Fibroblast of the conjunctiva (primary cell): Measurements from ENCODE around the gene MYLK3.
"Not testable (repeated sequence)": the region's sequence is repeated elsewhere in the genome, so short reads cannot be mapped to it uniquely, and the experiment has no call there.

ENCODE experiments used
- DNase-seq: peaks from one replicate; pipeline ENCODE4 v3.0.0-alpha.2; 2010; ENCODE audit warnings: low read depth

The MYLK3 gene

DNA sequence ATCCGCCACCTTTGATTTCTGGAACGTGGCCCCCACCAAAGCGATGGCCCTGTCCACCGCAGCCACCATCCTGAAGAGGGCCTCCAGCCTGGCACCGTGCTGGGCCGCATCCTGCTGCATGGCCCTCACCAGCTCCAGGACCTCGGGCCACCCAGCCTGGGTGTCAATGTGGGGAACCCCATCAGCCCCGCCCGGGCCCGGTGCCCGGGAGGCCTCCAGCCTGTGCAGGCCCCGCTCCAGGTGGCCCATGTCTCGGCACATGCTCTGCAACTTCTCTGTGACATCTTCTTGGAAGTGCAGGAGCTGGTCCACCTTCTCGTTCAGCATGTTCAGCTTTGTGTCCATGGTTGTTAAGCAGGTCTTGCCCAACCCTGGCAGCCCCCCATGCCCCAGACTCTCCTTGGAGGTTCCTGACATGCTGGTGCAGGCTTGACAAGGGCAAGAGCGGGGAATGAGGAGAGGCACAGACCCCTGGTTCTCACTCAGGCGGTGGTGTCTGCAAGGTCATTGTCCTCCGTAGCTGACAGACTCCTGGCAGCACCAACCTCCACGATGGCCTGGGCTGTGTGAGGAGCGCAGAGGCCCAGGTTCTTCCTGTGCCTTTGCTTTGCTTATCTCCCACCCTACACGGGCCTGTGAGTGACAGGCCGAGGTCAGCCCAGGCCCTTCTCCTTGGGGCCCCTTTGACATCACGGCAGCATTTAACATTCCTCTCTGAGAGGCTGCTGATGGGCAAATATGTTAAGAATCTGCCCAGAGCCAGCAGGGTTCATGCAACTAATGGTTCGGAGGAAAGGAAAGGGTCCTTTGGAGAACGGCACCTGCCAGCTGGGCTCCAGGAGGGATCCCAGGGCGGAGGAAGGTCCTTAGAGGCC is at the start of gene MYLK3:
Gene MYLK3 (minus strand): TSS at position 568 of the 875 bp plus-strand sequence. CDS start 151 bp downstream, at position 417.
- no peak for DNase-seq

DNA sequence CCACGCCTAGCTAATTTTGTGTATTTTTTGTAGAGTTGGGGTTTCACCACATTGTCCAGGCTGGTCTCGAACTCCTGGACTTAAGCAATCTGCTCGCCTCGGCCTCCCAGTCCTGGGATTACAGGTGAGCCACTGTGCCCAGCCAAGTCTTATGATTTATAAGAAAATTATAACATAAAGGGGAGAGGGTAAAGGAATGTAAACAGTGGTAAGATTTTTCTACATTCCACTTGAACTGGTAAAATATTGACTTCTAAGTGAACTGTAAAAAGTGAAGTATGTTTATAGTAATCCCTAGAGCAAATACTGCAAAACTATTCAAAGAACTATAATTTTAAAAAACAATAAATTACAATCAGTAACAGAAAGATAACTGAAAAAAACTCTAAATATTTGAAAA is 49.4 kb upstream of the MYLK3 start:
- DNase-seq: no peak

DNA sequence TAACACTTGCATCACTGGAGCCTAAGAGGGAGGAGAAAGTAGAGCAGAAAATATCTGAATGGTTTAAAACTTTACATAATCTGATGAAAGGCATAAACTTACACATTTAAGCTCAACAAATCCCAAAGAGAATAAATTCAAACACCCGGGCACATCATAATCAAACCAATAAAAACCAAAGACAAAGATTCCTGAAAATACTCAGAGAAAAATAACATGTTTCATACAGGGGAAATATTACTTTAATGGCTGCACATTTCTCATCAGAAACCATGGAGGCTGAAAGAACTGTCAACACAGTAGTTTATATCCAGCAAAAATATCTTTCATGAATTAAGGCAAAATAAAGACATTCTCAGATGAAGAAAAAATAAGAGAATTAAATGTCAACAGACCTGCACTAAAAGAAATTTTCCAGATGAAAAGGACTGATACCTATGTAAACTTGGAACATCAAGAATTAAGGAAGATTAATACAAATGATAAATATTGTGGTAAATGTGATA is 48.7 kb upstream of the MYLK3 start:
- no peak for DNase-seq

DNA sequence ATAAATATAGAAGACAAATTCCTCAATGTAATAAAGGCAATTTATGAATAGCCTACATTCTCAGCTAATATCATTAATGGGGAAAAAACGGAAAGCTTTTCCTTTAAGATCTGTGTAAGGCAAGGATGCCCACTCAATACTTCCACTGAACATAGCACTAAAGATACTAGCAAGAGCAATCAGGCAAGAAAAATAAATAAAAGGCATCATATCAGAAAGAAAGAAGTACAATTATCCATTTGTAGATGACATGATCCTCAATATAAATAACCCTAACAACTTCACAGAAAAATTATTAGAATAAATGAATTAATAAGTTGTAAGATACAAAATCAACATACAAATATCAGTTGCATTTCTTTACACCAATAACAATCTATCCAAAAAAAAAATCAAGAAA is 45.7 kb upstream of the MYLK3 start:
- no peak for DNase-seq

DNA sequence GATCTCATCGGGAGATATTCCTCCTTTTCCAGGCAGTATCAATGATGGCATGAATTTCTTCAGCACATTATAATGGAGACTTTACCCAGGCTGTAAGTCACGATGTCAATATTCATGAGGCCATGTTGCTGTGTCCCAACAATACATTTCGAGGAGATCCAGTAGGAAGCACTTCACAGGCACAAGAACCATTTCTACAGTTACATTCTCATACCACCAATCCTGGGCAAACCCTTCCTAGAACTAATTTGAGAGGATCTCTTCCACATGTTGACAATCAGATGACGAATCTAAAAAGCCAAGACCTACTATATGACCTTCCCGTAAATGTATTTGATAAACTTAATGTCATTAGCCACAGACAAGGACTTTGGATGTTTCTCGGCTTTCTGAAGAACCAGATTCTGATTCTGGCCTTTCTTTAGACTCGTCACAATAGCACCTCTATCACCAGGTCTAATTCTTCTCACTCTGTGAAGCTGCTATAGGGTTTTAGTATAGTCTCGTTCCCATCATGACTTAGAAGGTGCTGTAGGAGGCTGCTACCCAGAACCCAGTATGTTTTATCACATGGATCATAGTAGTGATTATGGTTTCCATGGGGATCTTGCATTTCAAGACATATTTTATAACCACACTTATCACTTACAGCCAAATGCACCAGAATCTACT is 42.6 kb upstream of the MYLK3 start:
- DNase-seq: no peak

DNA sequence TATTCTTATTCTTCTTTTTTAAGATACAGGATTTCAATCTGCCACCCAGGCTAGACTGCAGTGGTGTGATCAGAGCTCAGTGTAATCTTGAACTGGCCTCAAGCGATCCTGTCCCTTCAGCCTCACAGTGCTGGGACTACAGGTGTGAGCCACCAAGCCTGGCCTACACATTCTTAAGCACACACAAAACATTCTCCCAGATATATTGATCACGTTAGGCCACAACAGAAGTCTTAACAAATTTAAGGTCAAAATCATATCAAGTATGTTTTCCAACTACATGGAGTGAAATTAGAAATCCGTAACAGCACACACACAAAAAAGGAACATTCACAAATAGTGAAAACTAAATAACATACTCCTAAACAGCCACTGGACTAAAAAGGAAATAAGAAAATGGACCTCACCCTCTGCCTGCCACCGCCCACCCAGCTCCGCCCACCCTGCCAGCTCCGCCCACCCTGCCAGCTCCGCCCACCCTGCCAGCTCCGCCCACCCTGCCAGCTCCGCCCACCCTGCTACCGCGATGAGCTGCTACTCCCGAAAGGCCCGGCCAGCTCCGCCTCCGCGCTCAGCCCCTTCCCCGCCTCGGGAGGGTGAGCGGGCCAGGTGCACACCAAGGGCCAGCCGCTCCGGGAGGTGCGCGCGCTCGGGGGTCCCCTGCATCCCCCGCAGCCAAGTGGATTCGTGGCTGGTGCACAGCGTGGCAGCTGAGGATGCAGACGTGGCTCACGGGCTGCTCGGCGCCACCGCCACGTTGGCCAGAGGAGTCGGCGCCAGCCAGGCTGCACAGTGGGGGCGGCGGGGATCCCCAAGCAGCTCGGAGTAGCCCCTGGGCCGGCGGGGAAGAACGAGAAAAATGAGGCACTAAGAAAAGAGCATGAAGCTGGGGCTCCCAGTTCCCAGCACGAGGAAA is 41.6 kb upstream of the MYLK3 start:
- DNase-seq: peak; percentile 26

DNA sequence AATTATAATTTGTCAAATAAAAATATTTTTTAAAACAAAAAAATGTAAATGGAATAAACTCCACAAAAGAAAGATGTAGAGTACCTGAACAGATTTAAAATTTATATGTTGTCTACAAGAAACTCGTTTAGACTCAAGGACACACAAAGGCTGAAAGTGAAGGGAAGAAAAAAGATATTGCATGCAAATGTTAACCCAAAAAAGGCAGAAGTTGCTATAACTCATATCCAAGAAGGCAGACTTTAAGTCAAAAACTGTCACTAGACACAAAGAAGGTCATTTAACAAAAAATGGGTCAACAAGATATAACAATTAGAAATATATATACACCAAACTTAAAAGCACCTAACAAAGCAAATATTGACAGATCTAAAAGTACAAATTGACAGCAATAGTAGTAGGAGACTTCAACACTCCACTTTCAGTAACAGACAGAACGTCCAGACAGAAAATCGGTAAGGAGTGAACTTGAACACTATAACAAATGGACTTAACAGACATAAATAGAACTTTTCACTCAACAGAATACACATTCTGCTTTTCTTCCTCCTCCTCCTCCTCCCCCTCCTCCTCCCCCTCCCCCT is 40.8 kb upstream of the MYLK3 start:
- DNase-seq: no peak

DNA sequence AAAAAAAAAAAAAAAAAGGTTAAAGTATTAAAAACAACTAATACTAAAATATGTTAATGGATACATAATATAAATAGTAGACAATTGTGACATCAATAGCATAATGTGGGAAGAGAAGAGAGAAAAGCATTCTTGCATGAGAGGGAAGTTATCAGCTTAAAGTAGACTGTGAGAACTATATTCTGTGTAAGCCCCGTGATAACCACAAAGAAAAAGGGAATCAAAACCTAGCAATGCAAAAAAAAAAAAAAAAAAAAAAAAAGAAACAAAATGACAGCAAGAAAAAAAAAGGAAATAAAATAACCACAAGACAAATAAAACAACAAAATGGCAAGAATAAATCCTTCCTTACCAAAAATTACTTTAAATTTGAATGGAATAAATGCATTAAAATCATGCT is 39.8 kb upstream of the MYLK3 start:
- no peak for DNase-seq

DNA sequence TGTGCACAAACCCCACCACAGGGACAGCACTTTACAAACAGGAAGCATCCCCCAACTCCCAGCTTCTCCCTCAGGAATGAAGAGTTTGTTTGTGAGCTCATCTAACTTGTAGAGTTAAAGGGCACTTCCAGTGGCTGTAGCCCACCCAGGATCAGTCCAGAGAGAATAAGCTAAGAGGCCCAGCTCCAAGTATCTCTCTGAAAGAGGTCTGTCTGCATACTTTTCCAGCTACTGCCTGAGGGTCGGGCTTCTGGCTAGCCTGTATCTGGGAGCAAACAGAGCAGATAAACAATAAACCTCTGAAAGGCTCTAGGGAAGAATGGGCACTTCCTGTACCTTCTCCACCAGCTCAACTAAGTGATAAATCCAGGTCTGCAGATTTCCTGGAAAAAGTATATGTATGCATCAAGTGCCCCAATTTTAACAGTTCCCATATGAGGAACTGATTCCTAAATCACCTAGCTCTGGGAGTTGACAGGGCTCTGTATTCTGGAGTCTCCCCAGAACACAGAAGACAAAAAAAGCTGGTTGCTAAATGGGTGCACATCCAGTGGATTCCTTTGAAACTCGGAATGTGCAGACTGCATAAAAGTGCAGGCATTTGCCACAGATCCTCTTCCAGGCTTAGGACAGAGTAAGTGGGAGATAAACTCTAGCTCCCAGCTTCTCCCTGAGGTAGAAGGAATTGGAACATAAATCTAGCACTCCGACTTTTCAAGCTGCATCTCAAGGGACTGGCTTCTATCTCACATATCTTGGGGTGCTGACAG is 37.1 kb upstream of the MYLK3 start:
- no peak for DNase-seq

DNA sequence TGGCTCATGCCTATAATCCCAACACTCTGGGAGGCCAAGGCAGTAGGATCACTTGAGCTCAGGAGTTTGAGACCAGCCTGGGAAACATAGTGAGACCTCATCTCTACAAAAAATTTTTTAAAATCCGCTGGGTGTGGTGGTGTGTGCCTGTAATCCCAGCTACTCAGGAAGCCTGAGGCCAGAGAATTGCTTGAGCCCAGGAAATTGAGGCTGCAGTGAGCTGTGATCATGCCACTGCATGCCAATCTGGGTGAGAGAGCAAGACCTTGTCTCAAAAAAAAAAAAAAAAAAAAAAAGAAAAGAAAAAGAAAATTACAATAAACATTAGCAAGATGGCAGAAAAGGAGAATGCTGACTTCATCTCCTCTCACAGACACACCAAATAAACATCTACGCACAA is 36.4 kb upstream of the MYLK3 start:
- not testable (repeated sequence) for DNase-seq

DNA sequence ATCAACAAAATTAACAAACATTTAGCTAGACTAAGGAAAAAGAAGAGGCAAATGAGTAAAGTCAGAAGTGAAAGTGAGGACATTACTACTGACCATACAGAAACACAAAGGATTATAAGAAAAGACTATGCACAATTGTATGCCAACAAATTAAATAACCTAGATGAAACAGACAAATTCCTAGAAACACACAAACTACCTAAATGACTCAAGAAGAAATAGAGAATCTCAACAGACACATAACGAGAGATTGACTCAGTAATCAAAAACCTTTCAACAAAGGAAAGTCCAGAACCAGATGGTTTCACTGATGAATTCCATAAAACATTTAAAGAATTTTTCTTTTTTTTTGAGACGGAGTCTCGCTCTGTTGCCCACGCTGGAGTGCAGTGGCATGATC is 35.7 kb upstream of the MYLK3 start:
- DNase-seq: no peak

DNA sequence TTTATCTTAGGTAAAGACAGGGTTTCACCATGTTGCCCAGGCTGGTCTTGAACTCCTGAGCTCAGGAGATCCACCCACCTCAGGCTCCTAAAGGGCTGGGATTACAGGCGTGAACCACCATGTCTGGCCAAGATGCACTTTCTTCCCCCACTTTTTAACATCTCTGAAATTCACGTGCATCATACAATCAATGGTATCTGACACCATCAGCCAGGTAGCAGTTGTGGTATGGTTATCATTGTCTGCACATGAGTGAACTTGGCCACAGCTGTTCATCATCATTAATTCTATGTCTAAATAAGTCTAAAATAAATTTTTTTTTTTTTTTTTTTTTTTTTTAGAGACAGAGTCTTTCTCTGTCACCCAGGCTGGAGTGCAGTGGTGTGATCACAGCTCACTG is 34.2 kb upstream of the MYLK3 start:
- DNase-seq: no peak

DNA sequence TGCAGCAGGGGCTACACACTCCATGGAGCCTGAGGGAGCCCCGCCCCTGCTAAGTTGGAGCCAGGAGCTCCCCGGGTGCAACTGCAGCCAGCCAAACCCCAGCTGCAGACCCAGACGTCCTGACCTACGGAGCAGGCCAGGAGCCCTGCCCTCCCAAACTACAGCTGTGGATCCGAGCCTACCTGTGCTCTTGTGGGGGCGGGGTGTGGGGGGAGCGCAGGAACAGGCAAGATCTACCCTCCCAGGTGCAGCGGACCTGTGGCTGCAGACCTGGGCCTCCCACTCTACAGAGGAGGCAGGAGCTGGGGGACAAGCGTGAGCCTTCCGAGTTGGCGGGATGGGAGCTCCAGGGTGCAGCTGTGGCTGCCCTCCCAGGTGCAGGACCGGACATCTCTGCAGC is 29.7 kb upstream of the MYLK3 start:
- no peak for DNase-seq

DNA sequence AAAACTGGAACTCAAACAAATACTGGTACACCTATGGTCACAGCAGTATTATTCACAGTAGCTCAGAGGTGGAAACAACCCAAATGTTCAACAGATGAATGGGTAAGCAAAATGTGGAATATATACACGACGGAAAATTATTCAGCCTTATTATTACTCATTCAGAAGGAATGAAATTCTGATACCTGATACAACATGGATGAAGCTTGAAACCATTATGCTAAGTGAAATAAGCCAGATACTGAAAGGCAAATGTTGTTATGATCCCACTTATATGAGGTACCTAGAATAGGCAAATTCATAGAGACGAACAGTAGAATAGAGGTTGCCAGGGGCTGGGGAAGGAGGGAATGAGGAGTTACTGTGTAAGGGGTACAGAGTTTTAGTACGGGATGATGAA is 27.1 kb upstream of the MYLK3 start:
- no peak for DNase-seq

DNA sequence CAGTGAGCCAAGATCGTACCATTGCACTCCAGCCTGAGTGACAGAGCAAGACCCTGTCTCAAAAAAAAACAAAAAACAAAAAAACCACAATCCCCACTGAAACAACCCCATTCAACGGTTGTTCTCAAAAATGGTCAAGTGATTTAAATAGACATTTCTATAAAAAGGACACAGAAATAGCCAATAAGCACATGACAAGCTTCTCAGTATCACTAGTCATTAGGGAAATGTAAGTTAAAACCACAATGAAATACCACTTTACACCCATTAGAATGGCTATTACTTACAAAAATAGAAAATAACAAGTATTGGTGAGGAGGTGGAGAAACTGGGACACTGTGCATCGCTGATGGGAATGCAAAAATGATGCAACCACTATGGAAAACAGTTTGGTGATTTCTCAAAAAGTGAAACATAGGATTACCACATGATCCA is 26.6 kb upstream of the MYLK3 start:
- no peak for DNase-seq

DNA sequence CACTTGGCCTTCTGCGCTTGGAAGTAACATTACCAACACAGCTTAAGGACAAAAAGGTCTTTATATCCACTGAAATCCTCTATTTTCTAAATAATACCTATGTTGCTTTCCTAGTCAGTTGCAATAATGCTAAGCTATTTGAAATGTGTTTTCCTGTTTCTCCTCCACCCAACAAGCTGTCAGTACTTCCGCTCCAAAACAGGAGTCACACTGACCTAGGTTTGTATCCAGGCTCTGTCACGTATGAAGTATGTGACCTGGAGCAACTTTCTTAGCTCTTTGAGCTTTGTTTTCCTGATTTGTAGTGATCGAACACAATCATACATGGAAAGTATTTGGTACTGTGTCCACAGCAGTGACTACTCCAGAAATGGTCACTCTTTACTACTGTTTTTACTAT is 24.3 kb upstream of the MYLK3 start:
- DNase-seq: no peak

DNA sequence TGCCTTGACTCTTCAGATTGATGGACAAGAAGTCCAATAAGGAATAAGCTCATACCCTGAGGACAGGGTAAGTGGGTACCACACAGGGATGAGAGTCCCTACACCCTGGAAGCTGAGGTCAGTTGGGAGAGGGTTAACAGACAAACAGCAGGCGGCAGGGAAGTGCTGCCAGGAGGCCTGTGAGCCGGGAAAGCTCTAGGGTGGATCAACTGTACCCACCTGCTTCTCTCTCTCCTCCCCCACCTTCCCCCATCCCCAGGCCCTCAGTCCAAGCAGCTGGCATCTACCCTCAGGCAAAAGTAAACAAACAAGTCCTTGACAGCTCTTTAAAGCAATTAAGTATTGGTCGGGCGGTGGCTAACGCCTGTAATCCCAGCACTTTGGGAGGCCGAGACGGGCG is 20.7 kb upstream of the MYLK3 start:
- no peak for DNase-seq

DNA sequence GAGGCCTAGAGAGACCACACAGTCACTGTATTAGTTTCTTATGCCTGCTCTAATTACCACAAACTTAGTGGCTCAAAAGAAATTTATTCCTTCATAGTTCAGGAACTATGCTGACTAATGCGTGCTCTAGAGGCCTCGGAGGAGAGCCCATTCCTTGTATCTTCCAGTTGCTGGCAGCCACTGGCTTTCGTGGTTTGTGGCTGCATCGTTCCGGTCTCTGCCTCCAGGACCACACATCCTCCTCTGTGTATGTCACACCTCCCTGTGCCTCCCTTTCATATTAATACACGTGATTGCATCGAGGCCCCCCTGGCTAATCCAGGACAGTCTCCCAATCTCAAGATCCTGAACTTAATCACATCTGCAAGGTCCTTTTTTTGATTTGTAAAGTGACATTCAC is 16.9 kb upstream of the MYLK3 start:
- no peak for DNase-seq

DNA sequence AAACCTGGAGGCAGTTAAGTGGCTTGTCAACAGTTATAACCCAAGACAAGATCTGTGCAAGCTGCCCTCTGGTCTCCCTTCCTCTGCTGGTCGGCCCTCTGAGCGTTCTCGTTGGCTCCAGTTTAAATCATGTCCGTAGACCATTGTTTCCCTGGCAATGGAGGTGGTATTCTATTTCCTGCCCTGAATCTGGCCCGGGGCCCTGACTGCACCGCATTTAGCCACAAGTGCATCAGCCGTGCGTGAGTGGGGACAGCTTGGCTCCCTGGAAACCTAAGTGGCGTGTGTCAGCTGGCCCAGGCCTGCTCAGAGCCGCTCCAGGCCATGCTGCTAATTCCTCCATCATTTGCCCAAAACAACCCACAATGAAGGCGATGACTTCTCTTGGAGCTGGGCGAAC is 15.0 kb upstream of the MYLK3 start:
- no peak for DNase-seq

DNA sequence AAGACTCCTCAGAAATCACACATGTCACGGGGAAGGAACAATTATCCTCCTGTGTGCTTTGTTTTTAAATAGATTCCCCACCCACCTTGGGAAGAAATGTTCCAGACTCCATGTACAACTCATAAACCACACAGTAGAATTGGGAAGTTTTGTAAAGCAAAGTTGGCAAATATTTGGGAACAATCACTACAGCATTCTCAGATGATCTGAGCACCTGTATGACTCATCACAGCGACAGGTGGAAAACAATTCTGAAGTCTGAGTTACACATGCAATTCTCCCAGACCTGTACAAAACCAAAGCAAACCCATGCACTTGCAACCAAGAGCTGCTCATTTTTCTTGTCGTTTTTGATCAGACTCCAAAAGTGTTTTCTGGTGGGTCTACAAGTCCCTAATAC is 14.4 kb upstream of the MYLK3 start:
- DNase-seq: no peak

DNA sequence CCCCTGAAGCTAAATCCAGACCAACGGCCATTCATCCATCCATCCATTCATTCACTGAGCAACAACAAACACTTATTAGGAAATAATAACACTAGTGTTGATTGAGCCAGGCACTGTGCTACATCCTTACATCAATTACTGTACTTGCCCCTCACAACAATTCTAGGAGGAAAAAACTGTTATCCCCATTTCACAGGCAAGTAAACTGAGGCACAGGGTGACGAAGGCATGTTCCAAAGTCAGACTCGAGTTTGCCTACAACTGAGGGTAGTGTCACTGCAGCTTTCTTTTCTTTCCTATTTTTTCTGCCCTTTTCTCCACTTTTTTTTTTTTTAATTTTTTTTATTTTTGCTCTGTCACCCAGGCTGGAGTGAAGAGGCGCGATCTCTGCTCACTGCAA is 11.2 kb upstream of the MYLK3 start:
- no peak for DNase-seq
